DND-41 (cell line): ENCODE data around the gene PARD6G.

Experiments
- EZH2 ChIP-seq: IDR thresholded peaks from 3 replicates; pipeline ENCODE4 v1.6.1; 2012; ENCODE audit warnings: borderline replicate concordance, low read depth, mild to moderate bottlenecking, moderate library complexity, low read length, inconsistent platforms; ENCODE audit not compliant: severe bottlenecking
- TF ChIP-seq, protein P1 (sequence below): IDR thresholded peaks from 2 replicates; pipeline ENCODE4 v1.5.1; 2012; ENCODE audit warnings: borderline replicate concordance, low read length, moderate library complexity, mild to moderate bottlenecking; ENCODE audit not compliant: poor library complexity, severe bottlenecking; ENCODE audit errors: extremely low read depth

DNA sequence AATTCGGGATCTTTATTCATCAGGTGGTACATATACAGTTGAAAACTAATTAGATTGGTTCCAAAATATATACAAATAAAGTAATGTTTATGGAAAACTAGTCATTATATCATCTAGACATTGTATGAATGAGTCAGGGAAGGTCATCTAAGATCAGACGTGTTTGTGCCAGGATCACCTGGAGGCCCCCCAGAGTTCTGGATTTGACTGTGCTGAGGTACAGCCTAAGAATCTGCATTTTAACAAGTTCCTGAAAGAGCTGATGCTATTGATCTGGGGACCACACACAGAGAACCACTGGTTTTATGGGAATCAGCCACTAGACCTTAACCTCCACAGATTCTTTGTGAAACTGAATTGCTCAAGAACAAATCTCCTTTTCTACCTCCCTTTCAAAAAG is 43.2 kb downstream of the PARD6G start:
- TF ChIP-seq, protein P1, sequence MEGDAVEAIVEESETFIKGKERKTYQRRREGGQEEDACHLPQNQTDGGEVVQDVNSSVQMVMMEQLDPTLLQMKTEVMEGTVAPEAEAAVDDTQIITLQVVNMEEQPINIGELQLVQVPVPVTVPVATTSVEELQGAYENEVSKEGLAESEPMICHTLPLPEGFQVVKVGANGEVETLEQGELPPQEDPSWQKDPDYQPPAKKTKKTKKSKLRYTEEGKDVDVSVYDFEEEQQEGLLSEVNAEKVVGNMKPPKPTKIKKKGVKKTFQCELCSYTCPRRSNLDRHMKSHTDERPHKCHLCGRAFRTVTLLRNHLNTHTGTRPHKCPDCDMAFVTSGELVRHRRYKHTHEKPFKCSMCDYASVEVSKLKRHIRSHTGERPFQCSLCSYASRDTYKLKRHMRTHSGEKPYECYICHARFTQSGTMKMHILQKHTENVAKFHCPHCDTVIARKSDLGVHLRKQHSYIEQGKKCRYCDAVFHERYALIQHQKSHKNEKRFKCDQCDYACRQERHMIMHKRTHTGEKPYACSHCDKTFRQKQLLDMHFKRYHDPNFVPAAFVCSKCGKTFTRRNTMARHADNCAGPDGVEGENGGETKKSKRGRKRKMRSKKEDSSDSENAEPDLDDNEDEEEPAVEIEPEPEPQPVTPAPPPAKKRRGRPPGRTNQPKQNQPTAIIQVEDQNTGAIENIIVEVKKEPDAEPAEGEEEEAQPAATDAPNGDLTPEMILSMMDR, result no peak
- TF ChIP-seq EZH2, result no peak
